Caco-2 (cell line): ENCODE measurements around the gene CCDC198. TPM values are rescaled to one million over a fixed set of nuclear protein-coding genes. Genes with fewer than 3 reads are reported as not detected.

Experiments
- BruUV-seq: library from RNA; stranded (reverse); fragments of 400-500 nt; replicated peaks from 2 replicates; lab custom pipeline; 2021; lab: Mats Ljungman, UMichigan
- CTCF ChIA-PET: fragments of 300-600 bp; sonication (Branson Sonifier 250); formaldehyde crosslinking; loops from one replicate; lab custom pipeline; 2022; ENCODE audit warnings: antibody characterized with exemption; lab: Charles Lee
- POLR2A ChIA-PET: fragments of 300-600 bp; sonication (Branson Sonifier 250); formaldehyde crosslinking; loops from one replicate; lab custom pipeline; 2022; ENCODE audit warnings: antibody characterized with exemption; lab: Charles Lee
- DNase-seq, 2 experiments: peaks; one replicate each; pipeline versions ENCODE4 v3.0.0 to v3.0.0-alpha.2; 2020 to 2022
- H3K27me3 ChIP-seq: replicated peaks from 2 replicates; pipeline ENCODE4 v1.6.0; 2011; ENCODE audit warnings: low read length; ENCODE audit not compliant: control insufficient read depth, insufficient read depth
- H3K36me3 ChIP-seq: 2 replicates; pipeline ENCODE4 v1.5.1; 2011; ENCODE audit warnings: low read length; ENCODE audit not compliant: control insufficient read depth, insufficient read depth
- H3K4me1 ChIP-seq: fragments of 250-450 bp; sonication (Bioruptor Pico); 2 replicates; pipeline ENCODE4 v1.5.1; 2020; ENCODE audit warnings: mild to moderate bottlenecking
- H3K4me3 ChIP-seq: 2 replicates; pipeline ENCODE4 v1.5.1; 2011; ENCODE audit warnings: low read depth, mild to moderate bottlenecking, control low read depth, low read length
- H3K9me3 ChIP-seq: fragments of 250-450 bp; sonication (Bioruptor Pico); 2 replicates; pipeline ENCODE4 v1.5.1; 2020; ENCODE audit warnings: mild to moderate bottlenecking, moderate library complexity
- H3K27ac Mint-ChIP-seq: one replicate; pipeline ENCODE4 v1.8.0; 2022; ENCODE audit warnings: mixed read lengths; ENCODE audit not compliant: unreplicated experiment
- H3K27me3 Mint-ChIP-seq: one replicate; pipeline ENCODE4 v1.8.0; 2022; ENCODE audit warnings: mixed read lengths; ENCODE audit not compliant: insufficient read depth, unreplicated experiment
- H3K36me3 Mint-ChIP-seq: one replicate; pipeline ENCODE4 v1.8.0; 2022; ENCODE audit warnings: mild to moderate bottlenecking, mixed read lengths; ENCODE audit not compliant: insufficient read depth, unreplicated experiment
- H3K4me1 Mint-ChIP-seq: one replicate; pipeline ENCODE4 v1.8.0; 2022; ENCODE audit warnings: low read depth, mixed read lengths; ENCODE audit not compliant: unreplicated experiment
- H3K4me3 Mint-ChIP-seq: one replicate; pipeline ENCODE4 v1.8.0; 2022; ENCODE audit warnings: mild to moderate bottlenecking, moderate library complexity, mixed read lengths; ENCODE audit not compliant: unreplicated experiment
- H3K9me3 Mint-ChIP-seq: one replicate; pipeline ENCODE4 v1.8.0; 2022; ENCODE audit warnings: mixed read lengths; ENCODE audit not compliant: unreplicated experiment
- intact Hi-C: fragments of 100-400 bp; cut with micrococcal nuclease; formaldehyde crosslinking; loops from one replicate; pipeline ENCODE4 v1.10.0; 2022; ENCODE audit not compliant: unreplicated experiment
- total RNA-seq: library from RNA; stranded (reverse); gene quantifications from 2 replicates; pipeline ENCODE4 v1.2.3, GENCODE V29; 2022
- TF ChIP-seq, protein P1 (sequence below), 2 experiments: fragments of 200-600 bp in 1 of 2; IDR thresholded peaks; 1 replicate in 1 of 2; 2 replicates in 1 of 2; pipeline versions ENCODE4 v1.5.1 to v1.8.0; 2011 to 2022; ENCODE audit warnings: antibody characterized with exemption in 1 of 2, control low read depth in 1 of 2, inconsistent platforms in 1 of 2, low read depth in 1 of 2, low read length in 1 of 2, mild to moderate bottlenecking in 1 of 2, moderate library complexity in 1 of 2; ENCODE audit not compliant: insufficient read depth in 1 of 2, severe bottlenecking in 1 of 2, unreplicated experiment in 1 of 2

Gene CCDC198
- total RNA-seq, 1 experiment from 2014 or later: 0.66 TPM

- Histone ChIP-seq H3K9me3 (no peaks in the 10 kb centered on the region), H3K4me1 (no peaks in the 10 kb centered on the region), H3K4me3 (no peak overlapping the region), H3K36me3 (no peaks in the 10 kb centered on the region), H3K27me3 (no peaks in the 10 kb centered on the region; the same call in 1 of the 2 replicates)
- BruUV-seq: no TSS peak
- Mint-ChIP-seq H3K36me3 (no peaks in the 10 kb centered on the region), H3K27ac (no peak overlapping the region), H3K4me1 (no peaks in the 10 kb centered on the region), H3K4me3 (no peak overlapping the region), H3K27me3 (no peaks in the 10 kb centered on the region), H3K9me3 (no peaks in the 10 kb centered on the region)
- POLR2A ChIA-PET: no interaction called here
- TF ChIP-seq, protein P1, sequence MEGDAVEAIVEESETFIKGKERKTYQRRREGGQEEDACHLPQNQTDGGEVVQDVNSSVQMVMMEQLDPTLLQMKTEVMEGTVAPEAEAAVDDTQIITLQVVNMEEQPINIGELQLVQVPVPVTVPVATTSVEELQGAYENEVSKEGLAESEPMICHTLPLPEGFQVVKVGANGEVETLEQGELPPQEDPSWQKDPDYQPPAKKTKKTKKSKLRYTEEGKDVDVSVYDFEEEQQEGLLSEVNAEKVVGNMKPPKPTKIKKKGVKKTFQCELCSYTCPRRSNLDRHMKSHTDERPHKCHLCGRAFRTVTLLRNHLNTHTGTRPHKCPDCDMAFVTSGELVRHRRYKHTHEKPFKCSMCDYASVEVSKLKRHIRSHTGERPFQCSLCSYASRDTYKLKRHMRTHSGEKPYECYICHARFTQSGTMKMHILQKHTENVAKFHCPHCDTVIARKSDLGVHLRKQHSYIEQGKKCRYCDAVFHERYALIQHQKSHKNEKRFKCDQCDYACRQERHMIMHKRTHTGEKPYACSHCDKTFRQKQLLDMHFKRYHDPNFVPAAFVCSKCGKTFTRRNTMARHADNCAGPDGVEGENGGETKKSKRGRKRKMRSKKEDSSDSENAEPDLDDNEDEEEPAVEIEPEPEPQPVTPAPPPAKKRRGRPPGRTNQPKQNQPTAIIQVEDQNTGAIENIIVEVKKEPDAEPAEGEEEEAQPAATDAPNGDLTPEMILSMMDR (IDR thresholded peaks at IDR 0.05; ENCODE audit: insufficient read depth in 1 of 2, low read depth in 1 of 2, low read length in 1 of 2, severe bottlenecking in 1 of 2, unreplicated experiment in 1 of 2): no peak
- DNase-seq: no peak
- CTCF ChIA-PET: no interaction called here
- intact Hi-C loops: no loop called here
These were observed 13.6 kb downstream of the CCDC198 start for GRCh38 chr14:57480051-57480450.

GRCh38 chr14:57479197-57479596 is 14.5 kb downstream of the CCDC198 start:
- Histone ChIP-seq H3K36me3 (no peaks in the 10 kb centered on the region), H3K27me3 (no peaks in the 10 kb centered on the region; the same call in 1 of the 2 replicates), H3K4me1 (no peaks in the 10 kb centered on the region), H3K4me3 (no peak overlapping the region), H3K9me3 (no peaks in the 10 kb centered on the region)
- CTCF ChIA-PET: no interaction called here
- Mint-ChIP-seq H3K4me3 (no peak overlapping the region), H3K4me1 (no peaks in the 10 kb centered on the region), H3K9me3 (no peaks in the 10 kb centered on the region), H3K27me3 (no peaks in the 10 kb centered on the region), H3K36me3 (no peaks in the 10 kb centered on the region), H3K27ac (no peak overlapping the region)
- no peak for DNase-seq
- TF ChIP-seq, protein P1 (IDR thresholded peaks at IDR 0.05; ENCODE audit: insufficient read depth in 1 of 2, low read depth in 1 of 2, low read length in 1 of 2, severe bottlenecking in 1 of 2, unreplicated experiment in 1 of 2): no peak
- intact Hi-C loops: no loop called here
- no TSS peak for BruUV-seq
- POLR2A ChIA-PET: no interaction called here

DNA sequence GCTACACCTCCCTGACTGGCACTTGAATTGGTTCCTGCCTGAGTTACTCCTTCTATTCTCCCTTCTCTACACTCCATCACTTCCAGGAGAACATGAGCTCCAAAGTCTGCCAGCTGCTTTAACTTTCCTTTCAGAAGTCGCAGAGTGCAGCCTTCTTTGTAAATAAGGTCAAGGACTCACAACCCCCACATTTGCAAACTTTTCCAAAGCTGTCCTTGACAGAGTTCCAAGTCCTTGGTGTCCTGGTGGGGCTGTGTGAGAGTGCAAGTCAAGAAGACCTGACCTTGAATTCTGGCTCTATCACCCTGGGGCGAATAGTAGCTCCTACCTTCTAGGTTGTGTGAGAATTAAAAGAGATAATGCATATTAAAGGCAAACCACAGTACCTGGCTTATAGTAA is 15.6 kb downstream of the CCDC198 start:
- Histone ChIP-seq H3K4me1 (no peaks in the 10 kb centered on the region), H3K36me3 (no peaks in the 10 kb centered on the region), H3K27me3 (no peaks in the 10 kb centered on the region; the same call in 1 of the 2 replicates), H3K9me3 (no peaks in the 10 kb centered on the region), H3K4me3 (no peak overlapping the region)
- CTCF ChIA-PET: no interaction called here
- POLR2A ChIA-PET: no interaction called here
- TF ChIP-seq, protein P1 (IDR thresholded peaks at IDR 0.05; ENCODE audit: insufficient read depth in 1 of 2, low read depth in 1 of 2, low read length in 1 of 2, severe bottlenecking in 1 of 2, unreplicated experiment in 1 of 2): no peak
- no peaks in the 10 kb centered on the region for H3K36me3 Mint-ChIP-seq
- H3K4me1 Mint-ChIP-seq: no peaks in the 10 kb centered on the region
- intact Hi-C loops: no loop called here
- H3K9me3 Mint-ChIP-seq: no peaks in the 10 kb centered on the region
- no peak overlapping the region for H3K27ac Mint-ChIP-seq
- H3K27me3 Mint-ChIP-seq: no peaks in the 10 kb centered on the region
- DNase-seq: no peak
- no TSS peak for BruUV-seq
- H3K4me3 Mint-ChIP-seq: no peak overlapping the region
